RWPE2 (cell line): ENCODE data around the gene GAPT.

Experiments
- ATAC-seq: fragments of 200-7000 bp; cut with Tn5 transposase; 3 replicates; pipeline ENCODE4 v1.9.1; 2021; ENCODE audit warnings: low read depth
- DNase-seq: peaks from one replicate; pipeline ENCODE4 v3.0.0-alpha.2; 2020; ENCODE audit warnings: low spot score
- H3K27ac ChIP-seq: fragments of 450-650 bp; 2 replicates; pipeline ENCODE4 v1.5.1; 2017; ENCODE audit warnings: mild to moderate bottlenecking; ENCODE audit not compliant: poor library complexity, severe bottlenecking
- H3K27me3 ChIP-seq: fragments of 250-450 bp; sonication (Bioruptor Pico); 2 replicates; pipeline ENCODE4 v1.5.1; 2021; ENCODE audit warnings: mild to moderate bottlenecking, moderate library complexity; ENCODE audit not compliant: insufficient read depth, poor library complexity, severe bottlenecking
- H3K36me3 ChIP-seq: fragments of 250-450 bp; sonication (Bioruptor Pico); 2 replicates; pipeline ENCODE4 v1.5.1; 2020; ENCODE audit warnings: low read depth, mild to moderate bottlenecking, moderate library complexity
- H3K4me1 ChIP-seq: fragments of 250-450 bp; sonication (Bioruptor Pico); 2 replicates; pipeline ENCODE4 v1.5.1; 2021; ENCODE audit warnings: mild to moderate bottlenecking, moderate library complexity; ENCODE audit not compliant: insufficient read depth, poor library complexity, severe bottlenecking
- H3K4me3 ChIP-seq: fragments of 250-450 bp; sonication (Bioruptor Pico); 2 replicates; pipeline ENCODE4 v1.5.1; 2021; ENCODE audit warnings: mild to moderate bottlenecking, moderate library complexity; ENCODE audit not compliant: severe bottlenecking
- H3K9me3 ChIP-seq: fragments of 250-450 bp; sonication (Bioruptor Pico); 2 replicates; pipeline ENCODE4 v1.5.1; 2021; ENCODE audit warnings: mild to moderate bottlenecking, moderate library complexity; ENCODE audit not compliant: severe bottlenecking
- CTCF ChIP-seq: fragments of 450-650 bp; IDR thresholded peaks from one replicate; pipeline ENCODE4 v1.5.1; 2017; ENCODE audit warnings: mild to moderate bottlenecking, moderate library complexity; ENCODE audit not compliant: poor library complexity, severe bottlenecking

GAPT gene

GRCh38 chr5:58481828-58482227 is 9.4 kb upstream of the GAPT start:
- Histone ChIP-seq H3K36me3 (no peaks in the 10 kb centered on the region), H3K9me3 (no peaks in the 10 kb centered on the region), H3K4me3 (no peak overlapping the region), H3K27me3 (peaks cover 16% of the 10 kb centered on the region), H3K27ac (no peak overlapping the region), H3K4me1 (no peaks in the 10 kb centered on the region)
- DNase-seq, result no peak
- no peak for ATAC-seq
- TF ChIP-seq CTCF, result no peak

GRCh38 chr5:58482536-58482935 is 8.7 kb upstream of the GAPT start:
- no peak for ATAC-seq
- no peak for TF ChIP-seq CTCF
- Histone ChIP-seq H3K36me3 (no peaks in the 10 kb centered on the region), H3K9me3 (no peaks in the 10 kb centered on the region), H3K4me1 (no peaks in the 10 kb centered on the region), H3K27ac (no peak overlapping the region), H3K4me3 (no peak overlapping the region), H3K27me3 (peaks cover 21% of the 10 kb centered on the region)
- DNase-seq, result no peak

GRCh38 chr5:58484505-58484904 is 6.7 kb upstream of the GAPT start:
- Histone ChIP-seq H3K27ac (no peak overlapping the region), H3K4me1 (no peaks in the 10 kb centered on the region), H3K9me3 (no peaks in the 10 kb centered on the region), H3K36me3 (no peaks in the 10 kb centered on the region), H3K4me3 (no peak overlapping the region), H3K27me3 (peaks cover 41% of the 10 kb centered on the region)
- ATAC-seq (no peak), DNase-seq (no peak)
- TF ChIP-seq CTCF, result no peak

GRCh38 chr5:58486290-58486689 is 4.9 kb upstream of the GAPT start:
- H3K9me3 ChIP-seq, result no peaks in the 10 kb centered on the region
- H3K4me3 ChIP-seq, result no peak overlapping the region
- no peak for TF ChIP-seq CTCF
- no peak overlapping the region for H3K27ac ChIP-seq
- no peak for DNase-seq
- H3K36me3 ChIP-seq, result no peaks in the 10 kb centered on the region
- H3K4me1 ChIP-seq, result no peaks in the 10 kb centered on the region
- no peak for ATAC-seq
- H3K27me3 ChIP-seq, result peaks cover 59% of the 10 kb centered on the region

- Histone ChIP-seq H3K36me3 (no peaks in the 10 kb centered on the region), H3K4me3 (no peak overlapping the region), H3K27ac (no peak overlapping the region), H3K27me3 (peaks cover 66% of the 10 kb centered on the region), H3K9me3 (no peaks in the 10 kb centered on the region), H3K4me1 (no peaks in the 10 kb centered on the region)
- no peak for TF ChIP-seq CTCF
- ATAC-seq (no peak), DNase-seq (no peak)
Measured at GRCh38 chr5:58490402-58491050, 709 bp upstream of the GAPT start.
